Epithelial cell of esophagus (primary cell): ENCODE results near the gene RNF4.

Experiments
- DNase-seq: peaks from one replicate; pipeline ENCODE4 v3.0.0; 2010; ENCODE audit warnings: low read depth
- H3K4me3 ChIP-seq: 2 replicates; pipeline ENCODE4 v1.5.1; 2011; ENCODE audit warnings: mild to moderate bottlenecking, low read length, control low read depth
- TF ChIP-seq, protein P1 (sequence below): IDR thresholded peaks from 2 replicates; pipeline ENCODE4 v1.5.1; 2011; ENCODE audit warnings: low read depth, mild to moderate bottlenecking, low read length, control low read depth, inconsistent platforms; ENCODE audit not compliant: insufficient read depth; ENCODE audit errors: missing control alignments

RNF4 gene

DNA sequence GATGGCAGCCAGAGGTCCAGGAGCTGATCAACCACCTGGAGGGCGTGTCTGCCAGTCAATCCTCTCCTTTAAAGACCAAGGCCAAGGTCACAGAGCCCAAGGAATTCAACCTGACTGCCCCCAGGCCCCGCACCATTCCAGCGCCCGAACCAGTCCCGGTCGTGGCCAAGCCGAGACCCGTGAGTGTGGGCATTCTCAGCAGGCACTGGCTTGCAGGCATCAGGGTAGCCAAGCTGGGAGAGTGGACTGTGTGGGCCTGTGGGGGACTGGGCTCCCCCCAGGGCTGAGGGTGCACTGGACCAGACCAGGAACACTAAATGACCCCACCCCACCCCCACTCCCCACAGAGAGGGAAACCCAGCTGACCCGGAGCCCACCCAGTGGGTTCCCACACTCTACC lies 23.8 kb upstream of the RNF4 start:
- TF ChIP-seq, protein P1, sequence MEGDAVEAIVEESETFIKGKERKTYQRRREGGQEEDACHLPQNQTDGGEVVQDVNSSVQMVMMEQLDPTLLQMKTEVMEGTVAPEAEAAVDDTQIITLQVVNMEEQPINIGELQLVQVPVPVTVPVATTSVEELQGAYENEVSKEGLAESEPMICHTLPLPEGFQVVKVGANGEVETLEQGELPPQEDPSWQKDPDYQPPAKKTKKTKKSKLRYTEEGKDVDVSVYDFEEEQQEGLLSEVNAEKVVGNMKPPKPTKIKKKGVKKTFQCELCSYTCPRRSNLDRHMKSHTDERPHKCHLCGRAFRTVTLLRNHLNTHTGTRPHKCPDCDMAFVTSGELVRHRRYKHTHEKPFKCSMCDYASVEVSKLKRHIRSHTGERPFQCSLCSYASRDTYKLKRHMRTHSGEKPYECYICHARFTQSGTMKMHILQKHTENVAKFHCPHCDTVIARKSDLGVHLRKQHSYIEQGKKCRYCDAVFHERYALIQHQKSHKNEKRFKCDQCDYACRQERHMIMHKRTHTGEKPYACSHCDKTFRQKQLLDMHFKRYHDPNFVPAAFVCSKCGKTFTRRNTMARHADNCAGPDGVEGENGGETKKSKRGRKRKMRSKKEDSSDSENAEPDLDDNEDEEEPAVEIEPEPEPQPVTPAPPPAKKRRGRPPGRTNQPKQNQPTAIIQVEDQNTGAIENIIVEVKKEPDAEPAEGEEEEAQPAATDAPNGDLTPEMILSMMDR = no peak
- no peak overlapping the region for H3K4me3 ChIP-seq
- DNase-seq = no peak

DNA sequence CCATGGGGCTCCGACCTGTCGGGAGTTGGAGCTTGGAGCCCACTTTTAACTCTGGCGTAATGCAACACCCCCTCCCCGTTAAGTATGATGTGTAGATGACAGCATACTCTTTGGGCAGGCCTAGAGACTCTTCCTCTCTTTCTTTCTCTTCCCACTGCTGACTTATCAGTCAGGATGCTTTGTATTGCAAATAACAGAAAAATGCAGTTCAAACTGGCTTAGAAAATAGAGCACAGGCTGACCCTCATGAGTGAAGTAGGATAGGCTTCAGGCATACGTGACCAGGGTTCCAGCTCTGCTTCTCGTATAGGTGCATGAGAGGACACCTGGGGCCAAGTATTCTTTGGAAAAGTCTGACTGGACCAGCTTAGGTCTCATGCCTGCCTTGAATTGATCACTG lies 23.3 kb upstream of the RNF4 start:
- no peak overlapping the region for H3K4me3 ChIP-seq
- TF ChIP-seq, protein P1 = no peak
- DNase-seq = no peak

DNA sequence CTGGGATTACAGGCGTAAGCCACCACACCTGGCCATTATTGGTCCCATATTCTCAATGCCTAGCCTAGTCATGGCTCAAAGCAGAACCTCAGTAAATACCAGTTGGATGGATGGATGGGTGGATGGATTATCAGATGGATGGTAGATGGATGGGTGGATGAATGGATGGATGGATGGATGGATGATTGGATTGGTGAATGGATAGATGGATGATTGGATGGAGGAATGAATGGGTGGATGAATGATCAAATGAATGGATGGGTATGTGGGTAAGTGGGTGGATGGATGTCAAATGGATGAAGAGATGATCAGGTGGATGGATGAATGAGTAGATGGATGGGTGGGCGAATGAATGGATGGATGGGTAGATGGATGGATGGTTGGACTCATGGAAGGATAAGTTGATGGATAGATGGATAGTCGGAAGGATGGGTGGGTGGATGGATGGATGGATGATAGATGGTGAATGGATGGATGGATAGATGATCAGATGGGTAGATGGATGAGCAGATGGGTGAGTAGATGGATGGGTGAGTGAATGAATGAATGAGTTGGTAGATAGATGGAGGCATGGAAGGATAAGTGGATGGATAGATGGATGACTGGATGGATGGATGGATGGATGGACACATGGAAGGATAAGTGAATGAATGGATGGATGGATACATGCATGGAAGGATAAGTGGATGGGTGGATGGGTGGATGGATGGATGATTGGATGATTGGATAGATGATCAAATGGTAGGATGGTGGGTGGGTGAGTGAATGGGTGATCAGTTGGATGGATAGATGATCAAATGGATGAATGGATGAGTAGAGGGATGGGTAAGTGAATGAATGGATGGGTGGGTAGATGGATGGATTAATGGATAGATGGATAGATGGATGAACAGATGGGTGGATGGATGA lies 22.0 kb upstream of the RNF4 start:
- H3K4me3 ChIP-seq = no peak overlapping the region
- TF ChIP-seq, protein P1 = no peak
- no peak for DNase-seq

DNA sequence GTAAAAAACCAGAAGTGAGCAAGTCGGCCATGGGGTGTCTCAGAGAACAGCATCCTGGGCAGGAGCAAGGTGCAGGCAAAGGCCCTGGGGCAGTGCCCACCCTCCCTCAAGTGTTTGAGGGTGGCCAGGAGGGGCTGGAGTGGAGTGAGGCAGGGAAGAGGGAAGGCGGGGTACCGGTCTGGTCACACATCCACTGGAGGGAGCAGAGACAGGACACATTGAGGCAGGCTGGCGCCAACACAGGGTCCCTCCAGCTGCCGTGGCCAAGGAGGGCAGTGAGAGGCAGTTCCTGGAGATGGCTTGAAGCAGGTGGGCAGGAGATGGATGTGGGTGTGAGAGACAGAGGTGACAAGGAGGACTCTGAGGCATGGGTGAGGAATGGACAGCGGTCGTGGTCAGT lies 20.3 kb upstream of the RNF4 start:
- TF ChIP-seq, protein P1 = no peak
- H3K4me3 ChIP-seq = no peak overlapping the region
- no peak for DNase-seq

DNA sequence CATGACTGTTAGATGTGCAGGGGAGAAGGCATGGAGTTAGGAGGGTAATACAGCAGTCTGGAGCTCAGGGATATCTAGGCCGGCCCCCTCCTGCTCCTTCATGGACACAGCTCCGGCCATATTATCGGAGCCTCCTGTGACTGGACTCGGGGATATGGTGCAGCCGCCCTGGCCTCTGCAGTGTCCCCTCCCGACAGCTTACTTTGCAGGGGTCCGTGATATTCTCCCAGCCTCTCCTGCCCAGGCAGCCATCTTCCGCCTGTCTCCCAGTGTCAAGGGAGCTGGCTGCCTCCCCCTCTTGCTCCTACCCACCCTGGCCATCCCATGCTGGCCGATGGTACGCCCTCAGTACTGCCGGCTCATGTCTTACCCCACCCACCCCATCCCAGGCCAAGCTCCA lies 19.9 kb upstream of the RNF4 start:
- DNase-seq = no peak
- TF ChIP-seq, protein P1 = no peak
- no peak overlapping the region for H3K4me3 ChIP-seq

DNA sequence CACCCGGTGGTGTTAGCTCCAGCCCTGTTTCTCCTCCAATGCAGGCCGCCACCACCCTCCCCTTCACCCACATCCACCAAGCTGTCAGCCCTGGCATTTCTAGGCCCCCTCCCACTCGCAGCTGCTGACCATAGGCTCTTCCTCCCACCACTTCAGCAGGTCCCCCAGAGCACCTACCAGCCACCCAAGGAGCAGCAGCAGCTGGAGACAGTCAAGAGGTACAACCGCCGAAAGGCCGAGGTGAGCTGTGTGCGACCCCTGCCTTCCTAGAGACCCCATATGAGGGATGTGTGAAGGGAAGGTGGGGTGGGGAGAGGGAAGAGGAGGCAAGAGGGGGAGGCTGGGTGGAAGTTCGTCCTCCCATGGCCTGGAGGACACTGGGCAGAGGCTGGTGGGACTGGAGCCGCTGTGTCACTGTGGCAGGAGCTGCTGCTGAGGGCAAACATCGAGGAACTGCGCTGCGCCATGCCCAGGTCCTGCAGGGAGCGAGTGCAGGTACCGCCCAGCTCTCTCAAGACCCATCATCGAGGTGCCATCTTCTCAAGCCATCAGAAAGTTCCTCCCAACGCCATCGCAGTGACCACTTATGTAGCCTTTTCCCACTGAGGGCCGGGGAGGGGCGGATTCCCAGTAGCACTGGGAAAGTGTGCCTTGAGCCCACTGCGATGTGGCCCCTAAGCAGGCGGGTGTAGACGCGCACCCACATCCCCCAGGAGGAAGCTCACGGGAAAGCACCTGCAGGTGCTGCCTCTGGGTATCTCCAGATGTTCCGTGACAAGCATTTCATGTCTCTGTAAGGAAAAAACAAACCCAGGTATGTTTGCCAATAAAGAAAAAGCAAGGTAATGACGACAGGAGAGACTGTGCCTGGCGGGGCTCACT lies 19.2 kb upstream of the RNF4 start:
- TF ChIP-seq, protein P1 = no peak
- DNase-seq = no peak
- no peak overlapping the region for H3K4me3 ChIP-seq
